Fibroblast of peridontal ligament (primary cell): ENCODE data around the gene LATS2.
"Not testable (repeated sequence)": the region's sequence is repeated elsewhere in the genome, so short reads cannot be mapped to it uniquely, and the experiment has no call there.

Experiments used
- DNase-seq: peaks from one replicate; pipeline ENCODE4 v3.0.0-alpha.2; 2010; ENCODE audit errors: extremely low read depth

LATS2 gene

DNA sequence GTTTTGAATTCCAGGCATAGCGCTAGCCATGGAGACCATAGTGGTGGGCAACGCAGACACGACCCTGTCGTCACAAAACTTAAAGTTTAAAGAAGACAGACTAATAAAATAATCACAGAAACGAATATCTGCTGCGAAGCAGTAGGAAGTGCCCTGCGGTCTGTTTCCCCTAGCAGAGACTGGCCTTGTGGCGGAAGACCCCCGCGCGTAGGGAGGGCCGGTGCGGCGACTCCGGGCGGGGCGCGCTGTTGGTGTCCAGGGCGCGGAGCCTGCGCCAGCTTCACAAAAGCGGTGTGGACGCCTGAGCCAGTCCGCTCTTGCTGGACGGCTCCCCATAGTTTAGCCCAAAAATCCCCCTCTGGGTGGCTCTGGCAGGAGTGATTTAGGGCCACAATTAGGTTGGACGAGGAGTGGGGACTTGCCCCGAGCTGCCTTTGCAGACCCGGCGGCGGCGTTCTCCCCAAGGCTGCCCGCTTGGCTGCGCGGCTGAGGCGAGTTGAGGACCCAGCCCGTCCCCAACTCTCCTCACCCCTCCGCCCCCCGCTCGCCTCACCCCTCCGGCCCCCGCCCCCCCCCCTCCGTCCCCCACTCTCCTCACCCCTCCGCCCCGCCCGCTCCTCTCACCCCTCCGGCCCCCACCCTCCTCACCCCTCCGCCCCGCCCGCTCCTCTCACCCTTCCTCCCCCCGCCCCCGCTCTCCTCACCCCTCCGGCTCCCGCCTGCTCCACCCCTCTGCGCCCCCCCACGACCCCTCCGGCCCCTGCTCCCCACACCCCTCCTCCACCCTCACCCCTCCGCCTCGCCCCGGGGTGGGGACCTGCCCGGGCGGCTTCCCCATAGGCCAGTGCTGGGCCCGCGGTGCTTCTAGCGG, 14.2 kb upstream of the LATS2 start:
- DNase-seq: peak; percentile 46

DNA sequence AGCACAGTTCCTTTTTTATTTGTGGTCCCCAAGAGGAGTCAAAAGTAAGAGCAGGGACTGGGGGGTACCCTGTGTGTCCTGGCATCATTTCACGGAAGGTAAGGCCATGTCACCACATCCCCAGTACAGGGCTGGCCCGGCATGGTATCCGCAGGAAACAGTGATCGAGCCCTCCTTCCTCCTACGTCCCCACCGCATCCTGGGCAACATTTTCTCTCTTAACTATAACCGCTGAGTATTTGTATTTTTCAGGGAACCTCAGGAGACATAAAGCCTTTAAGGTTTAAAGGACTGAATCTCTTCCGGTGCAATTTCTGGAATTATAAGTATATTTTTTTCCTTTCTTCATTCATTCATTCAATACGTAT, 13.6 kb upstream of the LATS2 start:
- no peak for DNase-seq

DNA sequence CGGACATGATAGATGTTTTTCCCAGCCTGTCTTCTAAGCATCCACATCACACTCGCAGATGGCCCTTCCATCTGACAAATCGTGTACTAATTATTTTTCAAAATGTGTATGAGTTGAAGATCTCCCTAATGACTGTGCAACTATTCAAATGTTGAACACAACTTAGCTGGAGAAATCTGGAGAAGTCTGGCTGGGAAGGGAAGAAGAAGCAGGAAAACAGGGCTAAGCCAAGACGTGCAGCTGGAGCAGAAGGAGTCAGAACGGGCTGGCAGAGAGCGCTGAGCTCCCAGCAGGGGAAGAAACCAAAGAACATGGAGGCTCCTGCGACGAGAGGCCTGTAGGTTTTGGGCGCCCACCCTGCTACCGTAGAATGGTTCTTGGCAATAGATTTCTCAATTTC, 13.2 kb upstream of the LATS2 start:
- DNase-seq: peak; percentile 44

DNA sequence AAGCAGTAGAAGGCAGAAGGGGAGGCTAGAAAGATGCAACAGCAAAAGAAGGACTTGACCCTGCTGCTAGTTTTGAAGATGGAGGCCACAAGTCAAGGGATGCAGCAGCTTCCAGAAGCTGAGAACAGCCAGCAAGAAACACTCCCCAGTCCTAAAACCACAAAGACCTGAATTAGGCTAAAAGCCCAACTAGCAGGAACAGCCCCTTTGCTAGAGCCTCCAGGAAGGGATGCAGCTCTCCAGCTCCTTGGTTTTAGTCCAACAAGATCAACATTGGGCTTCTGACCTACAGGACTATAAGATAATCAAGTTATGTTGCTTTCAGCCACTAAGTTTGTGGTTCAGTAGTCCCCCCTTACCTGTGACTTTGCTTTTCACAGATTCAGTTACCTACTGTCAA, 10.5 kb upstream of the LATS2 start:
- peak; percentile 65 for DNase-seq

GRCh38 chr13:21071015-21071414, 9.6 kb upstream of the LATS2 start:
- no peak for DNase-seq

DNA sequence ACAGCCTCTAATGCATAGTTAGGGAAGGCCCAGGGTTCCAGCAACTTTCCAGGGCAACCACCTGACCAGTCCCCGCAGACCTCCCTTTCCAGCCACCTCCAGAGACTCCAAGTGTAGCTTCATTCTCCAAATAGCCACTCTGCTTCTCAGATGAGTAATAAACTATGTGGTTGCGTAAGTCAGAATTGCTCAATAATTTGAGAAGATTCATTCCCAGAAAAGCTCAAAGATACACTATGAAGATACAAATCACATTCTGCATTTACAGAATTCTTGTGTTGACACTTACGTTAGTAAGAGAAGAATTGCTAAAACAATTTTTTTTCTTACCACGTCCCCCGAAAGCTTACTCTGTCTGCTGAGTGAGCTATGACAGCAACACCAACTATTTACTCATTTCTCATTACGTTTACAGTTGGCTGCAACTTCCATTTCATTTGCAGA, 8.2 kb upstream of the LATS2 start:
- peak; percentile 99 for DNase-seq

GRCh38 chr13:21067848-21068247, 6.5 kb upstream of the LATS2 start:
- DNase-seq: no peak

- no peak for DNase-seq
Observed at GRCh38 chr13:21066946-21067345, 5.6 kb upstream of the LATS2 start.

GRCh38 chr13:21065686-21066085, 4.3 kb upstream of the LATS2 start:
- DNase-seq: no peak

GRCh38 chr13:21063031-21063430, 1.6 kb upstream of the LATS2 start:
- DNase-seq: no peak

DNA sequence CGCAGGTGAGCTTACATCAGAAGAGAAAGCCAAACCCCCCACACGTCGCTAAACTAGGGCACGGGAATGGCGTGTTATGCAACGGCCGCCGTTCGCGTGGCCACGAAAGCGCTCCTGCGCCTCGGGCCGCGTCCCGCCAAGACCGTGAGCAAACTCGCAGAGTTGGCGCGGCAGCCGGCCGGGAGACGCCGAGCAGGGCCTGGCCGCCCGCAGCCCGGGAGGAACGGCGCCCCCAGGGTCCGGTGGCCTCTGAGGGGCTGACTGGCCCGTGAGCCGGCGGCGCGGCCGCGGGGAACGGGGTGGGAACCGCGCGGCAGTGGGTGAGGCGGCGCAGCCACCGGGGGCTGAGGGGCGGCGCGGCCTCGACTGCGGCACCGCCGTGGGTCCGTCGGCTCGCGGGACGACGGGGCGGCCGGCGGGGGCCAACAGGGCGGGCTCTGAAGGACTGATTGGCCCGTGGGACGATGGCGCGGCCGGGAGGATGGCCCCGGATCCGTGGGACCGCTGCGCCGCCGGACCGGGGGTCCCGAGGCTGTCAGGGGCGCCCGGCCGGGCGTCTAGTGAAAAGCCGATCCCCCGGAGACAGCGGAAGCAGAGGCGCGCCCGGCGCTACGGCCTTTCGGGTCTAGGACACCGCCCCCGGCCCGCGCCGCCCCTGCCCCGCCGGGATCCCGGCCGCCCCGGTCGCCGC, 903 bp downstream of the LATS2 start:
- DNase-seq: no peak

GRCh38 chr13:21059641-21060337, 1.6 kb downstream of the LATS2 start:
- DNase-seq: peak; percentile 48

- peak; percentile 45 for DNase-seq
Observed at GRCh38 chr13:21058361-21058760, 3.0 kb downstream of the LATS2 start.

- peak; percentile 69 for DNase-seq
Observed at GRCh38 chr13:21055511-21056045, 5.8 kb downstream of the LATS2 start.

DNA sequence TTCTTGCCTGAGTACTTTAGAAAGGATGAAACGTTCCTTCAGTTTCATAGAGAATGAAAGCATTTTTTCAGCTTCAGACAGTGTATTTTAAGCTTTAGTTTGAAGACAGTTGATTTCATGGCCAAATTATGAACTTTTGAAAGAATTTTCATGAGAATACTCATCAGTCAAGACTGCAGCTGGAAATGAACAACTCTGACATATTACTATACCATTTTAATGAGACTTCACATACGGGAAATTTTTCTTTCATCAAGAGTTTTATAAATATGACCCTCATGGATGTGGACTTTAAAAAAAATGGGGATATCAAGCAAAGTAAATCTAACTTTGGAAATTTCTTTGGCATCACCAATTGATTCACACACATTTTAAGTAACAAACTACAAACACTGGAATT, 6.4 kb downstream of the LATS2 start:
- peak; percentile 55 for DNase-seq

- no peak for DNase-seq
Observed at GRCh38 chr13:21054313-21054712, 7.1 kb downstream of the LATS2 start.

DNA sequence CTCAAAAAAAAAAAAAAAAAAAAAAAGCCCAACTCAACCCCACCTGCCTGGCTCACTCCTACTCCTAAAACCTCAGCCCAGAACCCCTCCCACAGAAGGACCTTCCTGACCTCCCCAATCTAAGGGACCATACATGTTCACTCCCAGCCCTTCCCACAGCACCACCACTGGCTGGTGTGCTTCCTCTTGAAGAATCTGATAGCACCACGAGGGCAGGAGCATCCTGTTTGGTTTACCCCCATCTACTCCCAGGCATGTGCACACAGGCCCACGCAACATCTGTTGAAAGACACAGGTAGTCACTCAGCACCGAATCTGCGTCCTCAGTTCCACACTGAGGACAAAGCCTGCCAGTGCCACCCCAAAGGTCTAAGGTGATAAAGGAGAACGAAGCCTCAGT, 8.2 kb downstream of the LATS2 start:
- no peak for DNase-seq

- no peak for DNase-seq
Observed at GRCh38 chr13:21051675-21052074, 9.7 kb downstream of the LATS2 start.

- DNase-seq: no peak
Observed at GRCh38 chr13:21050288-21051197, 10.8 kb downstream of the LATS2 start.

- not testable (repeated sequence) for DNase-seq
Observed at GRCh38 chr13:21049731-21050130, 11.7 kb downstream of the LATS2 start.
